AML-193 (cell line): ENCODE data around the gene DHRS7B.
"Not testable (repeated sequence)": the region's sequence is repeated elsewhere in the genome, so short reads cannot be mapped to it uniquely, and the experiment has no call there.

ENCODE experiments used
- DNase-seq, 2 experiments: peaks; one replicate each; lab custom pipeline; 2025; lab: John Stamatoyannopoulos, UW

DHRS7B gene

GRCh38 chr17:21209511-21210175 lies 82.9 kb downstream of the DHRS7B start:
- DNase-seq, result no peak

- DNase-seq, result peak; percentile 78 to 84
These were observed 83.8 kb downstream of the DHRS7B start for GRCh38 chr17:21210411-21211076.

DNA sequence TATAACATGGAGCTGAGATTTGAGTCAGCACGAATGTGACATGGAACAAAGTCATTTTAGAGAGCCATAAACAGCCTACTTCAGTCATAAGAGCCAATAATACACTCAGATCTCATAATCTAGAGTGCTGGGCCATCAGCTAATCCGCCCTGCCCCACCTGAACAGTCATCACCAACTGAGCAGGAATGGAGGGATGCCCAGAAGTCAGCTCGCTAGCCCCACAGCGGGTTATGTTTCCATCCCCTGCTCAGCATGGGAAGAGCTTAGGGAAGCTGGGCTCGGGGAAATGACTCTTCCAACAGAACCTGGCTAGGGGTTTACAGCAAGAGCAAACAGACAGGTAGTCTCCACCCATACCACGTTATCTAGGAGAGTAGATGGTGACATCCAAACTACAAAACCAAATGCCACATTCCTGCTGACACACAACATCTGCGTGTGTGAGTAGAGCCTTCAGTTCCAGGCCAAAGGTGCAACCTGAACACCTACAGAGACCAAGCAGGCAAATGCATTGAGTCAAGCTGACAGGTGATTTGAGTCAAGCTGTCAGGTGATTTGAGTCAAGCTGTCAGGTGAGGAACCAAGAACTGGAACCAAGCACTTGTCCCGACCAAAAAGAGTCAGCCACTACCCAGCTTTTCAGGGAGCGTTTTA lies 85.2 kb downstream of the DHRS7B start:
- no peak for DNase-seq

DNA sequence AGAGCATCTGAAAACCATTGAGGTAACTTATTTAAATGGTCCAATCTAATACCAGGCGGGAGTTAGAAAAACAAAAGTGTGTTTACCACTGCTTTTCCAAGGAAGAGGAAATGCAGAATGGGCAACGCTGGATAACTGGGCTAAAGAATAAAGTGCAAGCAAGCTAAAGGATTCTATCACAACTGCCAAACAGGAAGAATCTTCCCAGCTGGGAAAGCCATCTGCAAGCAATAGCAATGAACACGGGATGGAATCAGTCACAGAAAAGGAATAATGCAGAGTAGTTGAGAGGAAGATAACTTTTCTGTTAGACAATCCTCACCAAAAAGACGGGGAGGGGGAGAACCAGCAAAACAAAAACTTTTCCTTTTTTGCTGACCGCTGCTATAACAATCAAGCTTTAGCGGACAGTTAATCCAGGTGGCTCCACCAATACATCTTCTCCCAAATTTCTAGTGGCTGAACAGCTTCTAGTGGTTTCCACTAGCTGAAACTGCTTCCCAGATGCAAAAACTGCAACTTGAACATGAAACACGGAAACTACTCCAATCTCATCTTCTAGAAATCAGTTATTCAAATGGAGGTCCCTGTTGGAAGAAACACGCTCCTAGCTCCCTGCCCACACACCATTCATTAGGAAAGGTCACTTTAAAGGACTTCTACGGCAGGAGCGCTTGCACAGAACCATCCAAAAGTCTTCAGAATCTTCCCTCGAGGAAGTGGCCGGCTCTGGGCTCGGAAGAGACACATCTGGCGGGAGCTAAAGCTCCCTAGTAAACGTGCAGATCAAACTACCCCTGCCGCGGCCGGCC lies 86.3 kb downstream of the DHRS7B start:
- DNase-seq, result no peak

DNA sequence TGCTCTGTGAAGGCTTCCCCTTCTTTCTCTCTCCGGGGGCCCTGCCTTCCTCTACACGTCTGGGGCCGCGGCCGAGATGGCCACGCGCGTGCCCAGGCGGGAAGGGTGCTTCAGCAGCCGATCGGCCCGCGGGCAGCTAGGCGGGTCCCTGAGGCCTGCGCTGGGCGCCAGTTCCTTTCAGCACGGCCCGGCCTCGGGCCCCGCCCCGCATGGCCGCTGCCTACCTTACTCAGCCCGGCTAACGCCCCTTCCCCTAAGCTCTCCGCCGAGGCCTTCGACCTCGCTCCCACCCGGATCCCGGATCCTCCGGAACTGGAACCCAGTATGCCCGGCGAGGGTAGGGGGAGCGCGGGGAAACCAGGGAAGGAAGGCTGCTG lies 86.9 kb downstream of the DHRS7B start:
- no peak for DNase-seq

DNA sequence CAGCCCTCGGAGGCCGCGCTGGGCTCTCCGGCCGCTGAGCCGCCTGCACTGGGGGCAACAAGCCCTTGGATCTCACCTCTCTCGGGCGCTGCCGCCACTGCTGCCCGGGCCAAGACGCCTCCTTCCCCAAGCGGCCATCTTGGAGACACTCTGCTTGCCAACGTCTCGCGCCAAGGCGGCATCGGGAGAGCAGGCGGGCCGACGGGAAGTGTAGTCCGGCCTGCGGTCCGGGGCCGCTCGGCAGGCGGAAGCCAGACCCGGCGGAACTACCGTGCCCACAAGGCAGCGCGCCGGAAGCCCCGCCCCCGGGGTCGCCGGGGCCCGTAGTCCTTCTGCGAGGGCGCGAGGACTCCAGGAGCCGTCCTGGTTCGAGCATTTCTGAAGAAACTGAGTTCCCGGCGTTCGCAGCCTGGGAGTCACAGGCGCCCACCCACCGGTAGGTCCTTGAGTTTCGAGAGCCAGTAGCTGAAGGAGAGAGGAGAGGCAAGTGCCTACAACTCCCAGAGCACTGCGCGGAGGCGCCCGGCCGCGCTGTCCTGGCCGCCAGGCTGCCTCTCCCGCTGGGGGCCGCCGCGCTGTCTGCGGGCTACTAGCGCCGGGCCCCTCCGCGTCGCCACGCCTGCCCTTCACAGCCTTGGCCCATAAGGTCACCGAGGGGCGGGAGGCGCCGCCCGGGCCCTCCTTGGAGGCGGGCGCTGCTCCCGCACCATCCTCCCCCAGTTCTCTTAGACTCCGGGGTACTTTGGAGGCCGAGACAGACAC lies 87.4 kb downstream of the DHRS7B start, which contains the start of gene TMEM11:
TMEM11 (minus strand) TSS at position 147 of the 762 bp plus-strand sequence; CDS start at position 138, 9 bp downstream.
- DNase-seq, result peak; percentile 96 to 97

- no peak for DNase-seq
These were observed 88.2 kb downstream of the DHRS7B start for GRCh38 chr17:21214777-21215541.

GRCh38 chr17:21215935-21216334 lies 89.2 kb downstream of the DHRS7B start:
- peak in 1 of 2 experiments; percentile 15 for DNase-seq

GRCh38 chr17:21217346-21217745 lies 90.6 kb downstream of the DHRS7B start:
- DNase-seq, result no peak

- no peak for DNase-seq
These were observed 91.3 kb downstream of the DHRS7B start for GRCh38 chr17:21218101-21218500.

- no peak for DNase-seq
These were observed 92.1 kb downstream of the DHRS7B start for GRCh38 chr17:21218831-21219380.

GRCh38 chr17:21223086-21223485 lies 96.3 kb downstream of the DHRS7B start:
- no peak for DNase-seq

- DNase-seq, result not testable (repeated sequence)
These were observed 100.5 kb downstream of the DHRS7B start for GRCh38 chr17:21227277-21227676.

DNA sequence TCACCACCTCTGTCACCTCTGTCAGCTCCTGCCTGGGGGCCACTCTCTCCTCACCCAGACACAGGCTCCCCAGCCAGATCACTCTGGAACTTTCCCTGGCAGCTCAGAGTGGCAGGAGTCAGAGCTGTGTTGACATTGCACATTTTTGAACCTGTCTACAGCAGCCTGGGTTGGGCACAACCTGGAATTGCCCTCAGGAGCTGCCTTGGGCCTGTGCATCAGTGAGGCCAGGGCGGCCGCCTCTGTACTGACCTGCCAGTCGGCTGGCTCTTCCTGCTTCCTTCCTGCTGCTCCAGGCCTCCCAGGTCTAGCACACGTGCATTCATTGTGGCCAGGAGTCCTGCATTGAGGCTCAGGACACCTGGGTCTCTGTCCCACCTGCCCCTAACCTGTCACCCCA lies 101.3 kb downstream of the DHRS7B start:
- no peak for DNase-seq

DNA sequence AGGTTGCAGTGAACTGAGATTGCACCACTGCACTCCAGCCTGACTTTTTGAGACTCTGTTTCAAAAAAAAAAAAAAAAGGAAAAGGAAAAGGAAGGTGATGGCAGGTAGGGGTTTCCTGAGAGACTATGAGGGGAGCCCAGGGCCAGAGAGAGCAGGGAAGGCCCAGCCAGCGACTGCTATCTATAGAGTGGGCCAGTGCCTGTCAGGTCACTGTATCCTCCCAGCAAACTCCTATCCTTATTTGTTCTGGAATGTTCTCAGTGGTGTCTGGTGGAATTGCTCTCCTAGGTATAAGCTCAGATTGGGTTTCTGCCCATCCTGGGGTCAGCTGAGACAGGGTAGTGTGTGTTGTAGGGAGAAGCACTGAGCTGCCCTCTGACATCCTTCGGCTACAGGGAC lies 102.1 kb downstream of the DHRS7B start:
- no peak for DNase-seq

DNA sequence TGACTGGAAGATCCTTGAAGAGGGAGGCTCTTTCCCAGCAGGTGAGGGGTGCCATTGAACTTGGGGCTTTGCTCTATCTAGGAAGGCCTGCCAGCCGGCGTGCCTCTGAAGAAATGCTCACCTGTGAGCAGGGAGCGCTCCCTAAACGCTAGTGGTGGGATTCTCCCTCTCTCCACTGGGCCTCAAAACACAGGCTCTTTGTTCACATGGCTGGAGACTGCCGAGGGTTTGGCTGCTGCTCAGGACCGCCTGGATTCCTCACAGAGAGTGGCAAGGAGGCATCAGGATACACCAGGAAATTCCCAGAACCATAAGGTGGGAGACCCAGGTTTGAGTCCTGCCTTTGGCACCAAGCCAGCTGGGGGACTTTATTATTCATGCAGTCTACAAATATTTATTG lies 104.8 kb downstream of the DHRS7B start:
- DNase-seq, result no peak

DNA sequence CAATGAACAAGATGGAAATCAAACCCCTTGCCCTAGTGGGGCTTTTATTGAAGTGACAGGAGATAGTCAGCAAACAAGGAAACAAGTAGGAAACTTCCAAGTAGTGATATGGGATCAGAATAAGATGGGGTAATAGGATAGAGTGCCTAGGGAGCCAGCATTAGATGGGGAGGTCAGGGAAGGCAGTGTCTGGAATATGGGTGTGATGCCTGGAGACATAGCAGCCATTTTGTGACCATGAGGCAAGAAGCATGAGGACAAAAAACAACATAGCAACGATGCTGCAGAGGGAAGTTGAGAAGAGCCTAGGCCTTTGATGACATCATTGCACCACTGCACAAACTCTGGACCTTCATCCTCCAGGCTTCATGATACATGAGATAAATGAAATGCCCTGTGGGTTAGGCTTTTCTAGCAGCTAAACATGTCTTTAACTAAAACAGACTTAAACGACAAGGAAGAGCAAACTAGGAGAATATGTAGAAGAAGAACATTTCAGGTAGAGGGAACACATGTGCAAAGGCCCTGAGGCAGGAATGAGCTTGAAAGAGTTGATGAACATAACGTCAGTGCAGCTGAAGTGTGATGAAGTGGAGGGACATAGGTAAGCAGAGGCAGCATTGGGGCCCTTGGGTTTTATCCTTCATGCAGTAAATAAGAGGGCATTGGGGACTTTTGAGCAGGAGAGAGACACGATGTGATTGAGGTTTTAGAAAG lies 105.4 kb downstream of the DHRS7B start:
- no peak for DNase-seq

GRCh38 chr17:21233581-21234347 lies 107.0 kb downstream of the DHRS7B start:
- DNase-seq, result no peak

GRCh38 chr17:21235921-21236320 lies 109.2 kb downstream of the DHRS7B start:
- DNase-seq, result no peak
